ENCODE data around the gene ABCF3.

GRCh38 chr3:184240384-184241140, 54.6 kb downstream of the ABCF3 start:
- TF ChIP-seq POLR2A (IDR thresholded peaks at IDR 0.05) (no peak), CTCF (IDR thresholded peaks at IDR 0.05) (no peak)
